ENCODE results near the gene NDUFA3.
"Not testable (repeated sequence)": the region's sequence is repeated elsewhere in the genome, so short reads cannot be mapped to it uniquely, and the experiment has no call there.

Gene NDUFA3

DNA sequence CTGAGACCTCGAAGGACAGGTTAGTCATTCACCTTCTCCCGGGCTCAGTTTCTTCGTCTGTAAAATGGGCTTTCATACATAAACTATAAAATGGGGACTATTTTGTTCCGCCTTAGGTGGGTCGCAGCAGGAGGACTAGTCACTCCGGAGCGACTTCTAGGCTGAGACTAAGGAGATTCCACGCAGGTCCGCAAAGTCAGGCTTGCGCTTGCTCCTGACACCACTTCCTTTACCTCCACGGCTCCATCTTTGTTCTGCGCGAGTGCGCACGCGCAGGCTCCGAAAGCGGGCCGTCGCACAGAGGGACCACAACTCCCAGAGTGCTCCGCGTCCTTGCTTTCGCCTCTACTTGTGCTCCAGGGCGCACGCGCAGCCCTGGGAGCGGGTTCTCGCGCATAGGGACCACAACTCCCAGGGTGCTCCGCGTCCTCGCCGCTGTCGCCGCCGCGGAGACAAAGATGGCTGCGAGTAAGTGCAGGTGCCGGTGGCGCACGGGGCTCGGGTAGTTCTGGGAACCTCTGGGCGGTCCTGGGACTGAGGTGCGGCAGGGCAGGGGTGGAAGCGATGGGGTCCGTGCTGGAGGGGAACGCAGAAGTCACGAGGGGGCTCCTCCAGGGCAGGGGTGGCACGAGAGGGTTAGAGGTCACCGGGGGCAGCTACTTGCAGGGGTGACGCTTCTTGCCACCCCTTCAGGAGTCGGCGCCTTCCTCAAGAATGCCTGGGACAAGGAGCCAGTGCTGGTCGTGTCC is at the start of gene NDUFA3:
TSS of gene NDUFA3 (plus strand) at position 435 of the 749 bp plus-strand sequence. CDS start at position 459, 24 bp downstream.
- DNase-seq (ENCODE audit: low read depth) = peak; percentile 98

DNA sequence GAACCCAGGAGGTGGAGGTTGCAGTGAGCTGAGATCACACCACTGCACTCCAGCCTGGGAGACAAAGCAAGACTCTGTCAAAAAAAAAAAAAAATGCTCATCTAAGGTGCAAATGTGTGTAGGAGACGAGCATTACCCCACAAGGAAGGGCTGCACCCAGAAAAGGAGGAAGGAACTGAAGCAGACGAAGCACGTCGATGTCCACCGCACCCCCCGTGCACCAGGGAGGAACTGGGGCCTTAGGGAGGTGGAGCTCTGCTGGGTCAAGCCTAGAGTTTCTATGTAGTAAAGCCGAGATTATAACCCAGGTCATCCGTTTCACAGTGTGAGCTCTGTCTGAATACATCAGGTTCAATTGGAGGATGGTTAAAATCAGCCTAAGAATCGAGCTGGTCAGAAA is 40.0 kb upstream of the NDUFA3 start:
- no peak for DNase-seq (ENCODE audit: low read depth)

DNA sequence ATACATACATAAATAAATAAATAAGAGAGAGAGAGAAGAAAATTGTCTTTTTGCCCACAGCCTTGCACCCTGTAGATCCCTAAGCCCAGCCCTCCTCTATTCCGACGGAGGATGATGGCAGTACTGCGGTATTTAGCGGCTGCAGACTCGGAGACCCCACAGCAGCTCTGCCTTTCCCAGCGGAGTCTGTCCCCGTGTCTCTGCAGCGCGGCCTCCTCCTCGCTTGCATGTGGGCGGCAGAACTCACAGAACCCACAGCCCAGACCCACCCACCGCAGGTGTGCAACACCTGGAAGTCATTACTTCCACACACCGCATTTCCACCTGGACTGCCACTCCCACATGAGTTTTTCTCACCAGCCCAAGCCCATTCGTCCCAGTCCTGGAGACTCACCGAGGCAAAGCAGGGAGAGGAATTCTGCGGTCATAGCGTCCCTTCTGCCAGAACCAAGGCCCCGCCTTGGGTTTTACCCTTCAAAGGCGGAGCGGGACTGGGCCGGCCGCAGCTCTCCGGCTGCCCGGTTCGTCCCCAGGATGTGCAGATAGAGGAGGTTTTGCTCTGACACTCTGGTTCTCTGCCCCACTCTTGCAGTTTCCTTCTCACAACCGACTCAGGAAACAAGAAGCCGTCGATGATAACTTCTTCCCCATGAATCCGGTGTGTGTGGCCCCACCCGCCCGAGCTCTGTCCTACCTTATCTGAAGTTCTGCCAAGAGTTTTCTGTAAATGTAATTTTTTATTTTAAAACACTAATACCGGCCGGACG is 39.1 kb upstream of the NDUFA3 start, which contains the start of gene VSTM1:
TSS of gene VSTM1 (minus strand) at position 548 of the 767 bp plus-strand sequence. CDS start at position 428, 120 bp downstream.
- DNase-seq (ENCODE audit: low read depth) = no peak

DNA sequence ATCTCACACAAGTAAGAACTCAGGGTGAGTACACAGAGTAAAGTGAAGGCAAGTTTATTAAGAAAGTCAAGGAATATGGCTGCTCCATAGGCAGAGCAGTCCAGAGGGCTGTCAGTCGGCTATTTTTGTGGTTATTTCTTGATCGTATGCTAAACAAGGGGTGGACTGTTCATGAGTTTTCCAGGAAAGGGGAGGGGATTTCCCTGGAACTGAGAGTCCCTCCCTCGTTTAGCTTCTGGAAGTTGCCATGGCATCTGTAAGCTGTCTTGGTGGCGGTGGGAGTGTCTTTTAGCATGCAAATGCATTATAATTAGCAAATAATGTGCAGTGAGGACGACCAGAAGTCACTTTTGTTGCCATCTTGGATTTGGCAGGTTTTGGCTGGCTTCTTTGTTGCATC is 33.2 kb upstream of the NDUFA3 start:
- DNase-seq (ENCODE audit: low read depth) = no peak

DNA sequence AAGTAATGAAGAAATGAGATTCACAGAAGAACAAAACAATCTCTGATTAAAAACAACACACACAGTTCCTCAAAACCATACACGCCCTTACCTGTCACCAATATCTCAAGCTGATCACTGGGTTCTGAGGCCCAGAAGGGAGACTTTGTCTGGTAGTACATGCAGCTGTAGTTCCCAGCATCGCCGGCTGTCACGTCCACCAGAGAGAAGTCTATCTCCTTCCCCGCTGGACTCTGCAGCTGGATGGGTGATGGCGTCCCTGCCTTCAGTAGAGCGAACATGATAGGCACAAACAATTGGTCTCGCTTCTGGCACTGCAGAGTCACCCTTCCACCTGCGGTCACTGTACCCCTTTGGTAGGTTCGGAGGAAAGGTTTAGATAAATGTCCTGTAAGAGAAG is 28.8 kb upstream of the NDUFA3 start:
- no peak for DNase-seq (ENCODE audit: low read depth)

DNA sequence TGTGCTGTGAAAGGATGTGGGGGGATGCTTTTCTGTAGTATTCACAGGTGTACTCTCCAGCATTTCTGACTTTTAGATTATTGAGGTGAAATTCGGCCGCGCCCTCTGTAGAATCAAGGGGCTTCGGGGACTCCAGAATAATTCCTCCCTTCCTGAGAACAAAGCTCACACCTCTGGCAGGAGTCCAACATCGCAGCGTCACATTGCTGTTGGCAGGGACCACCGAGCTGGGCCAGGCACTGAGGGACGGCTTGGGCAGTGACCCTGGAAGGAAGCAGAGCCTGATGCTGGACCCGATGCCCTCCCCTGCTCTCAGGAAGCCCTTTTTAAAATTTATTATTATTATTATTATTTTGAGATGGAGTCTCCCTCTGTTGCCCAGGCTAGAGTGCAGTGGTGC is 27.8 kb upstream of the NDUFA3 start:
- DNase-seq (ENCODE audit: low read depth) = no peak

DNA sequence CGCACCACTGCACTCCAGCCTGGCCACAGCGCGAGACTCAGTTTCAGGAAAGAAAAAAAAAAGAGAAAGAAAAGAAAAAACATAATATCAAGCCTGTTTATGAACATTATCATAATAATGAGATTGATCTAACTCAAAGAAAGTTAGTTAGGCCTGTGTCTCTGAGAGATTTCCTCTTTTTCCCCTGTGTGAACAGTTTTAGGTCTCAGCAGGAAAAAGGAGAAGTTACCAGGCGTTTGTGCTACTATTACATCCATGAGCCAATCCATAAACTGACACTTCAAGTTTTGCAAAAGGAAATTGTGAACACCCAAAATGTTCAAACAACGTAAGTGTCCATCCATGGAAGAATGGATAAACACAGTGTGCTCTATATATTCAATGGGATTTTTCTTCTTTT is 25.3 kb upstream of the NDUFA3 start:
- DNase-seq (ENCODE audit: low read depth) = no peak

DNA sequence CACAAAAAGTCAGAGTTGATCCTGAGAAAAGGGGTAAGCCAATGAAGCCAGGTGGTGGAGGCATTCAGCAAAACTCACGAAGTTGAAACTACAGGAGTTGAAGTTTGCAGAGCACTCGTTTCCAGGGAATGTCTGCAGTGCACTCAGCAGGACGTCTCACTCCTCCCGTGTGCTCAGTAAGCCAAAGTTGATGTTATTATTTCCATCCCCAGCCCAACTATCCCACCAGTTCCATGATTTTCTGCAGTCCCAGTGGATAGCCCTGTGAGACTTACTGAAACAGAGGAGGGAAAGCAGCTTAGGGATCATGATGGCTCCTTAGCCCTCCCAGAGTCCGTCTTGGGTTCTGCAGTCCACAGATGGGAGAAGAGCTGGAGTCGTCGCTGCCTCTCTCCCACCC is 21.6 kb upstream of the NDUFA3 start, which contains the start of gene TARM1:
TSS of gene TARM1 (minus strand) at position 334 of the 400 bp plus-strand sequence. CDS start at position 309, 25 bp downstream.
- DNase-seq (ENCODE audit: low read depth) = no peak

DNA sequence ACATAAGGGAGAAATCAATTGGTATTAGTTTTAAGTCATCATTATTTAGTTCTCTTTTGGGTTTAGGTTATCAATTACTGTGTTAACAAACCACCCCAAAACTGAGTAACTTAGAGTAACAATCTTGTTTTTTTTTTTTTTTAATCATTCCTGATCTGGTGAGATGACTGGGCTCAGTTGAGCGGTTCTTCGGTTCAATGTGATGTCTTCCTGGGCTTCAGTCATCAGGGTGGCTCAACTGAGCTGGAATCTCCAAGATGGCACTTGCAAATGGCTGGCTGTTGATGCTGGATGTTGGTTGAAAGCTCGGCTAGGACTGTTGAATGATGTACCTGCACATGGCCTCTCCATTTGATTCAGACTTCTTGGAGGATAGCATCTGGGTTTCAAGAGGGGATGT is 18.2 kb upstream of the NDUFA3 start:
- DNase-seq (ENCODE audit: low read depth) = no peak

DNA sequence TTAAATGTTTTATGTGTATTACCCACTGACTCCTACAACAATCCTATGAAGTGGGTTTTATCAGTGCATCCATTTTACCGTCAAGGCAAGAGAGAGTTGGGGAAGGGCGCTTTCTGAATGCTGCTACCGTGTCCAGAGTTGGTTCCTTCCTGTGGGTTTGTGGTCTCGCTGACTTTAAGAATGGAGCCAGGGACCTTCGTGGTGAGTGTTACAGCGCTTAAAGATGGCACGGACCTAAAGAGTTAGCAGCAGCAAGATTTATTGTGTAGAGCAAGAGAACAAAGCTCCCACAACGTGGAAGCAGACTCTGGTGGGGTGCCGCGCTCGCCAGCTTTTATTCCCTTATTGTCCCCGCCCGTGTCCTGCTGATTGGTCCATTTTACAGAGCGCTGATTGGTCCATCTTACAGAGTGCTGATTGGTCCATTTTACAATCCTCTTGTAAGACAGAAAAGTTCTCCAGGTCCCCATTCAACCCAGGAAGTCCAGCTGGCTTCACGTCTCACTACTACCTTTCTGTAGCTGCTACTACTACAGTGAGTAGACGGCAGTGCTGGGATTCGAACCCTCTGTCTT is 8.1 kb upstream of the NDUFA3 start:
- DNase-seq (ENCODE audit: low read depth) = no peak

DNA sequence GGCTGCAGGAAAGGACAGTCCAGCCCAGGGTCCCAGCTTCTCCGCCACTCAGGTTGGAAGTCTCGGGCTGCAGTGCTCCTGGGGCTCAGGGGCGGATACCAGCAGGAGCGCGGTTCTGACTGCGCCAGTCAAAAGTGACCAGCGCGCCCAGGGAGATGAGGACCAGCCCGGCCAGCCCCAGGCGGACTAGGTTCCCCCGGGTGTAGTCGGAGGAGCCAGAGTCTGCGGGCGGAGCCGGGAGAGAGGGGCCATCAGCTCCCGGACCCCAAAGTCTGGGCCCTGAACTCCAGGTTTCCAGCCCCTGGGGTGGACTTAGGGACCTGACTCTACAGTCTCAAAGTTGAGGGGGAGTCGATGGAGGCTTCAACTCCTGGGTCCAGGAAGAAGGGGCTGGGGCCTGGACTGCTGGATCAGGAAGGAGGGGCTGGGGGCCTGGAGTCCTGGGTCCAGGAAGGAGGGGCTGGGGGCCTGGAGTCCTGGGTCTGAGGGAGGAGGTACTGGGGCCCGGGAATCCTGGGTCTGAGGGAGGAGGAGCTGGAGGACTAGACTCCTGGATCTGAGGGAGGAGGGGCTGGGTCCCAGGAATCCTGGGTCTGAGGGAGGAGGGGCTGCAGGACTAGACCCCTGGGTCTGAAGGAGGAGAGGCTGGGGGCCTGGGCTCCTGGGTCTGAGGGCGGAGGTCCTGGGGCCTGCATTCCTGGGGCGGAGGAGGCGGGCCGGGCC is 7.4 kb upstream of the NDUFA3 start:
- no peak for DNase-seq (ENCODE audit: low read depth)

DNA sequence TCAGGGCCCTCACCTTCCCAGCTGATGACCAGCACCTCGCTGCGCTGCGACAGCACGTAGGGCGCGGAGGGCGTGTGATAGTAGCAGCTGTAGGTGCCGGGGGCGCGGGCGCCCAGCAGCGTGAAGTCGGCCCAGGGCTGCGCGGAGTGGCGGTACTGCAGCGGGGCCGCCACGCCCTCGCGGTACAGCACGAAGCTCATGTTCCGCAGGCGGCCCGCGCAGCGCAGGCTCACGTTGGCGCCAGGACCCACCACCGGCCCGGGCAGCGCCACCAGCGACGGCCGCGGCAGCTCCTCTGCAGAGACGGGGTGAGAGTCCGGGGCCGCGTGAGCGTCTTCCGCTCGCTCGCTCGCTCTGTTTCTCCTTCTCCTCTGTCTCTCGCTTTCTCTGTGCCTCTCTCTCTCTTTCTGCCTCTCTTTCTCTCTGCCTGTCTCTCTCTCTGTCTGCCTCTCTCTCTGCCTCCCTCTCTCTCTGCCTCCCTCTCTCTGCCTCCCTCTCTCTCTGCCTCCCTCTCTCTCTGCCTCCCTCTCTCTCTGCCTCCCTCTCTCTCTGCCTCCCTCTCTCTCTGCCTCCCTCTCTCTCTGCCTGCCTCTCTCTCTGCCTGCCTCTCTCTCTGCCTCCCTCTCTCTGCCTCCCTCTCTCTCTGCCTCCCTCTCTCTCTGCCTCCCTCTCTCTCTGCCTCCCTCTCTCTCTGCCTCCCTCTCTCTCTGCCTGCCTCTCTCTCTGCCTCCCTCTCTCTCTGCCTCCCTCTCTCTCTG is 6.6 kb upstream of the NDUFA3 start:
- DNase-seq (ENCODE audit: low read depth) = peak; percentile 9

DNA sequence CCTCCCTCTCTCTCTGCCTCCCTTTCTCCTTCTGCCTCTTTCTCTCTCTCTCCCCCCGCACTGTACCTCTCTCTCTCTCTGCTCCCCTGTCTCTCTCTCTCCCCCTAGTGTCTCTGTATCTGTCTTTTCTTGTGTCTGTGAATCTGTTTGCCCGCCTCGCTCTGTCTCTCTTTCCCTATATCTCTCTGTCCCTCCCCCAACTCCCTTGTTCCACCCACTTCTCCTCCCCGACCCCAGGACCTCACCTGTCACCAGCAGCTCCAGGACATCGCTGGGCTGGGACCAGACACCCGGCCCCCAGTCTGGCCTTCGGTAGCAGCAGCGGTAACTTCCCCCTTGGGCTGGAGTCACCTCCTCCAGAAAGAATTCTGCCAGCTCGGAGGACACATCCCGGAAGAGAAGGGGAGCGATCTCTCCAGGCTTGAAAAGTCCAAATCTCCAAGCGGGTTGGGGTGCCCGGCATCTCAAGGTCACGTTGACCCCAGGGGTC is 6.0 kb upstream of the NDUFA3 start:
- peak; percentile 7 for DNase-seq (ENCODE audit: low read depth)

DNA sequence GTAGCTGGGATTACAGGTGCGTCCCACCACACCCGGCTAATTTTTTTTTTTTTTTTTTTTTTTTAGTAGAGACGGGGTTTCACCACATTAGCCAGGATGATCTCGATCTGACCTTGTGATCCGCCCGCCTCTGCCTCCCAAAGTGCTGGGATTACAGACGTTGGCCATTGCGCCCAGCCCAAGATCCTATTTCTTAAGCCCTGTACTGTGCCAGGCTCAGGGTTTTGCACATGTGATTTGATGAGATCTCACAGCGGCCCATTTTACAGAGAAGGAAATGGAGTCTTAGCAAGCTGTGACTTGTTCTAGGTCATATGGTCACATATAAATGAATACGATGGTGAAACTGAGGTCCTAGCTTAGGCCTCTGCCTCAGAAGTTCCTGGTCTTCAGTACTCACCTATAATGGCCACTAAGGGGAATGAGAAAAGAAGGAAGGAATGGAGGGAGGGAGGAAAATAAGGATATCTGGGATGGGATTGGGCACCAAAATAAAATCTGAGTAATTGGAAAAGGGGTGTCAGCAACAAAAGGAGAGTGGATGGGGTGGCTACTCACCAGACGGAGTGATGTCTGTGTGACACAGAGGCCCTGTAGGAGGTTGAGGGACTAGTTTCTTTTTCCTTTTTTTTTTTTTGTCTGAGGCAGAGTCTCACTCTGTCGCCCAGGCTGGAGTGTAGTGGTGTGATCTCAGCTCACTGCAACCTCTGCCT is 3.3 kb upstream of the NDUFA3 start:
- no peak for DNase-seq (ENCODE audit: low read depth)

DNA sequence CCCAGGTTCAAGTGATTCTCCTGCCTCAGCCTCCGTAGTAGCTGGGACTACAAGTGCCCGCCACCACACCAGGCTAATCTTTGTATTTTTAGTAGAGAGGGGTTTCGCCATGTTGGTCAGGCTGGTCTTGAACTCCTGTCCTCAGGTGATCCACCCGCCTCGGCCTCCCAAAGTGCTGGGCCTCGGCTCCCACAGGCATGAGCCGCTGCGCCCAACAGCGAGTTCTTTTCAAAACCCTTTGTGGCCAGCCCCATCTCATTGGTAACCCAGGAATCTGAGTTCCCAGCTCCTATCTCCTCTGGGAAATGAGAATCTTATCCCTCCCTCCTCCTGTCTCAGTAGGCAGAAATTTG is 2.8 kb upstream of the NDUFA3 start:
- DNase-seq (ENCODE audit: low read depth) = not testable (repeated sequence)

DNA sequence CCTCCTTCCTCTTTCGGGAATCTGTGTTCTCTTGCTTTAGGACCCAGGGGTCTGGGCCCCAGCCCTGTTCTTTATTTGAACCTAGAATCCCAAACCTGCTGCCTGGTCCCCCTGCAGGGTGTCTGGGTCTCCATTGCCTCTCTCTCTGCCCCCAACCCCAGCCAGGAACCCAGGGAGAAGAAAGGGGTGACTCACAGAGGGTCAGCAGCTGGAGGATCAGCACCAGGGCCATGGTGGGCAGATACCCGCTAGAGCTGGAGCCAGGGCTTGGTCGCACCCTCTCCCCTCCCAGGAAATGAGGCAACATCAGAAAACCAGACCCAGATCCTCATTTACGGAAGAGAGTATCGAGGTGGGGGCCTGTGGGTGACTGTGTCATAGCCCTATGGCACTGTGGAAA is 2.1 kb upstream of the NDUFA3 start, which contains the start of gene OSCAR:
TSS of gene OSCAR (minus strand) at position 243 of the 400 bp plus-strand sequence. CDS start at position 232, 11 bp downstream.
- DNase-seq (ENCODE audit: low read depth) = no peak

DNA sequence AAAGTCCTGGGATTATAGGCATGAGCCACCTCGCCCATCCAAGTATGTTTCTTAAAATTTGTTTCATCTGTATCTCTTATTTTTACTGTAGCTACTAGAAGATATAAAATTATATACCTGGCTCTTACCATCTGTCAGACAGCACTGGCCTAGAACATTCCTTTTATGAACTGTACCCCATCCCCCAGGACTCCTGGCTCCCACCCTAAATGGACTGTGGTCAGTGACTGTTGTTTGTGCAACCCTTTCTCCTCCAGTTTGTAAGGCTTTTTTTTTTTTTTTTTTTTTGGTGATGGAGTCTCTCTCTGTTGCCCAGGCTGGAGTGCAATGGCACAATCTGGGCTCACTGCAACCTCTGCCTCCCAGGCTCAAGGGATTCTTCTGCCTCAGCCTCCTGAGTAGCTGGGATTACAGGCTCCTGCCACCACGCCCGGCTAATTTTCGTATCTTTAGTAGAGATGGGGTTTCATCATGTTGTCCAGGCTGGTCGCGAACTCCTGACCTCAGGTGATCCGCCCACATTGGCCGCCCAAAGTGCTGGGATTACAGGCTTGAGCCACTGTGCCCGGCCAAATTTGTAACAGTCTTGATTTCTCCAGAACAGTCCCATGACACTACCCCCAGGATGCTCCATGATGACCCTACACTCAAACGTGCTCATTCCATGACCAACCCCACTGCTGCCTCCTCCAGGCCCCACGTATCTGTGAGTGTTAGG is 2.5 kb downstream of the NDUFA3 start:
- no peak for DNase-seq (ENCODE audit: low read depth)

DNA sequence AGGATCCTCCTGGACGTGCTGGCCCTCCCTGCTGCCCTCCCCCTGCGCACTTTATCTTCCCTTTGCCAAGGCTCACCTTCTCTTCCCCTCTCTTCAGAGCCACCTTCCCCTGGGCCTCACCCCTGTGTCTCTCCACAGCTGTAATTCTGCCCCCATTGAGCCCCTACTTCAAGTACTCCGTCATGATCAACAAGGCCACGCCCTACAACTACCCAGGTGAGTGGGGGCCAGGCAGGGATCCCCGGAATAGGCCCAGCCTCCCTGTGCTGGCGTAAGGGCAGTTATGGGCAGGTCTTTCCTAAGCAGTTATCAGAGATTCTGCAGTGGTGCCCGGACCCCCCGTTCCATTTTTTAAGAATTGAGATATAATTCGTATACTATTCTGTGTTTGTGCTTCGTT is 3.1 kb downstream of the NDUFA3 start:
- DNase-seq (ENCODE audit: low read depth) = no peak

DNA sequence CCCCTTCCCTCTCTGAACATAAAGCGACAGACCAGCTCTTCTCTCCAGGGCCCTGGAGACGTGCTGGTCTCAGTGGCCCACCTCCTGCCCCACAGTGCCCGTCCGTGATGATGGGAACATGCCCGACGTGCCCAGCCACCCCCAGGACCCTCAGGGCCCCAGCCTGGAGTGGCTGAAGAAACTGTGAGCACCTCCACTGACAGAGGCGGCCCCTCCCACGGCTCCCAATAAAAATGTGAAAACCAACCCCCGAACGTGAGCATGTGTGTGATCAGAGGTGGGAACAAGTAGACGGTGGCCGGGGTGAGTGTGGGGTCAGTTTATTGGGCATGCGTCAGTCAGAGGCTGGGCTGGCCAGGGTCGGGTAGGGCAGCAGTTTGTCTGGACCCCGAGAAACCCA is 4.1 kb downstream of the NDUFA3 start:
- no peak for DNase-seq (ENCODE audit: low read depth)

All from GM04504 (cell line).